Measurements from ENCODE around the gene RAP1GAP.

Gene RAP1GAP

GRCh38 chr1:21662426-21663247 is 6.5 kb downstream of the RAP1GAP start:
- DNase-seq (ENCODE audit: low spot score), result no peak

GRCh38 chr1:21661886-21662285 is 7.3 kb downstream of the RAP1GAP start:
- DNase-seq (ENCODE audit: low spot score), result no peak

- DNase-seq (ENCODE audit: low spot score), result no peak
These were observed 9.2 kb downstream of the RAP1GAP start for GRCh38 chr1:21659924-21660326.

GRCh38 chr1:21659099-21659923 is 9.8 kb downstream of the RAP1GAP start:
- DNase-seq (ENCODE audit: low spot score), result peak; percentile 94

- no peak for DNase-seq (ENCODE audit: low spot score)
These were observed 11.5 kb downstream of the RAP1GAP start for GRCh38 chr1:21657456-21658190.

GRCh38 chr1:21655748-21656147 is 13.4 kb downstream of the RAP1GAP start:
- DNase-seq (ENCODE audit: low spot score), result no peak

GRCh38 chr1:21655259-21655658 is 13.9 kb downstream of the RAP1GAP start:
- no peak for DNase-seq (ENCODE audit: low spot score)

GRCh38 chr1:21654209-21654608 is 14.9 kb downstream of the RAP1GAP start:
- DNase-seq (ENCODE audit: low spot score), result no peak

- DNase-seq (ENCODE audit: low spot score), result no peak
These were observed 15.4 kb downstream of the RAP1GAP start for GRCh38 chr1:21653744-21654100.

GRCh38 chr1:21652937-21653743 is 16.0 kb downstream of the RAP1GAP start:
- DNase-seq (ENCODE audit: low spot score), result no peak

GRCh38 chr1:21652101-21652936 is 16.8 kb downstream of the RAP1GAP start:
- DNase-seq (ENCODE audit: low spot score), result no peak

GRCh38 chr1:21651214-21652042 is 17.7 kb downstream of the RAP1GAP start:
- DNase-seq (ENCODE audit: low spot score), result peak; percentile 86

GRCh38 chr1:21650400-21650799 is 18.8 kb downstream of the RAP1GAP start:
- no peak for DNase-seq (ENCODE audit: low spot score)

- DNase-seq (ENCODE audit: low spot score), result no peak
These were observed 19.8 kb downstream of the RAP1GAP start for GRCh38 chr1:21649315-21649714.

GRCh38 chr1:21648791-21649190 is 20.4 kb downstream of the RAP1GAP start:
- no peak for DNase-seq (ENCODE audit: low spot score)

- DNase-seq (ENCODE audit: low spot score), result no peak
These were observed 20.8 kb downstream of the RAP1GAP start for GRCh38 chr1:21648352-21648730.

GRCh38 chr1:21647431-21648351 is 21.5 kb downstream of the RAP1GAP start:
- DNase-seq (ENCODE audit: low spot score), result peak; percentile 91

- no peak for DNase-seq (ENCODE audit: low spot score)
These were observed 23.6 kb downstream of the RAP1GAP start for GRCh38 chr1:21645550-21645949.

GRCh38 chr1:21644906-21645305 is 24.3 kb downstream of the RAP1GAP start:
- DNase-seq (ENCODE audit: low spot score), result no peak
